22Rv1 (cell line): Measurements from ENCODE around the gene DNAH8.

Source experiments
- CTCF ChIP-seq: fragments of 450-650 bp; IDR thresholded peaks from 2 replicates; pipeline ENCODE4 v1.5.1; 2017; ENCODE audit warnings: mild to moderate bottlenecking
- ZFX ChIP-seq: fragments of 450-650 bp; IDR thresholded peaks from 2 replicates; pipeline ENCODE4 v1.6.1; 2017; ENCODE audit warnings: antibody characterized with exemption, borderline replicate concordance

- no peak for TF ChIP-seq CTCF
- TF ChIP-seq ZFX, result no peak
These were observed 10.5 kb downstream of the DNAH8 start for GRCh38 chr6:38725414-38726183.
